ENCODE results near the gene DIO3.

GRCh38 chr14:101601606-101602465, 40.5 kb downstream of the DIO3 start:
- TF ChIP-seq POLR2A (IDR thresholded peaks at IDR 0.05; ENCODE audit: low read depth, low read length) (no peak), PAX5 (IDR thresholded peaks at IDR 0.05; ENCODE audit: insufficient read depth, low read length, severe bottlenecking) (no peak), TAF1 (IDR thresholded peaks at IDR 0.05; ENCODE audit: low read depth, low read length) (no peak), SPI1 (IDR thresholded peaks at IDR 0.05; ENCODE audit: low read depth, low read length) (no peak), POLR2AphosphoS5 (IDR thresholded peaks at IDR 0.05; ENCODE audit: low read depth, low read length) (no peak)

Measured in GM12891 (cell line).